G401 (cell line): Measurements from ENCODE around the gene DNAJB5. TPM values are rescaled to one million over a fixed set of nuclear protein-coding genes. Genes with fewer than 3 reads are reported as not detected.
"Not testable (repeated sequence)": the region's sequence is repeated elsewhere in the genome, so short reads cannot be mapped to it uniquely, and the experiment has no call there.

ENCODE experiments used
- DNase-seq: peaks from one replicate; pipeline ENCODE4 v3.0.0-alpha.2; 2015; ENCODE audit warnings: low spot score
- in situ Hi-C: cut with HindIII; loops from 2 replicates; pipeline ENCODE4 v1.10.0; 2016; ENCODE audit warnings: low sequenced_read_pairs, mixed read lengths
- total RNA-seq: library from RNA; depleted of rRNA; stranded (reverse); fragments of >200 nt; shearing (Covaris generic); gene quantifications from 2 replicates; pipeline ENCODE4 v1.2.3, GENCODE V29; 2014

DNAJB5 gene
- total RNA-seq, 1 experiment from 2014 or later: 21.1 TPM

GRCh38 chr9:34996181-34996904, 6.8 kb downstream of the DNAJB5 start:
- in situ Hi-C loops: no loop called here
- no peak for DNase-seq

GRCh38 chr9:34996905-34997279, 7.3 kb downstream of the DNAJB5 start:
- in situ Hi-C loops: no loop called here
- no peak for DNase-seq

- no peak for DNase-seq
- in situ Hi-C loops: no loop called here
Measured at GRCh38 chr9:34997379-34997781, 7.8 kb downstream of the DNAJB5 start.

- no peak for DNase-seq
- in situ Hi-C loops: no loop called here
Measured at GRCh38 chr9:34998266-34998665, 8.7 kb downstream of the DNAJB5 start.

- DNase-seq: no peak
- in situ Hi-C loops: no loop called here
Measured at GRCh38 chr9:34999576-34999975, 10.0 kb downstream of the DNAJB5 start.

- DNase-seq: no peak
Measured at GRCh38 chr9:35000535-35001284, 11.2 kb downstream of the DNAJB5 start.

GRCh38 chr9:35001285-35001677, 11.7 kb downstream of the DNAJB5 start:
- DNase-seq: no peak
- in situ Hi-C loops: no loop called here

More at GRCh38 chr9:35000535-35001284, 11.2 kb downstream of the DNAJB5 start:
- in situ Hi-C loops: no loop called here

- DNase-seq: no peak
- in situ Hi-C loops: no loop called here
Measured at GRCh38 chr9:35001803-35002502, 12.4 kb downstream of the DNAJB5 start.

- DNase-seq: no peak
- in situ Hi-C loops: no loop called here
Measured at GRCh38 chr9:35002623-35003022, 13.1 kb downstream of the DNAJB5 start.

GRCh38 chr9:35004299-35004698, 14.8 kb downstream of the DNAJB5 start:
- in situ Hi-C loops, DNase-seq: not testable (repeated sequence)

- DNase-seq: no peak
- in situ Hi-C loops: no loop called here
Measured at GRCh38 chr9:35010351-35010958, 20.9 kb downstream of the DNAJB5 start.

- in situ Hi-C loops: no loop called here
Measured at GRCh38 chr9:35014517-35014916, 25.0 kb downstream of the DNAJB5 start.

GRCh38 chr9:35023443-35023842, 33.9 kb downstream of the DNAJB5 start:
- DNase-seq, in situ Hi-C loops: not testable (repeated sequence)

More at GRCh38 chr9:35014517-35014916, 25.0 kb downstream of the DNAJB5 start:
- no peak for DNase-seq

- in situ Hi-C loops: no loop called here
Measured at GRCh38 chr9:35026671-35027070, 37.1 kb downstream of the DNAJB5 start.

GRCh38 chr9:35027374-35027773, 37.8 kb downstream of the DNAJB5 start:
- in situ Hi-C loops: no loop called here
- no peak for DNase-seq

More at GRCh38 chr9:35026671-35027070, 37.1 kb downstream of the DNAJB5 start:
- no peak for DNase-seq

GRCh38 chr9:35027860-35028259, 38.3 kb downstream of the DNAJB5 start:
- no peak for DNase-seq
- in situ Hi-C loops: no loop called here

- in situ Hi-C loops: no loop called here
- no peak for DNase-seq
Measured at GRCh38 chr9:35028341-35028740, 38.8 kb downstream of the DNAJB5 start.

- in situ Hi-C loops: no loop called here
- DNase-seq: no peak
Measured at GRCh38 chr9:35029241-35029640, 39.7 kb downstream of the DNAJB5 start.

- peak; percentile 50 for DNase-seq
- in situ Hi-C loops: no loop called here
Measured at GRCh38 chr9:35029852-35030251, 40.3 kb downstream of the DNAJB5 start.

- no peak for DNase-seq
- in situ Hi-C loops: no loop called here
Measured at GRCh38 chr9:35033101-35033500, 43.6 kb downstream of the DNAJB5 start.
